Activated CD4-positive, alpha-beta T cell treated with anti-CD3 and anti-CD28 coated beads for 24 hours (primary cell): ENCODE measurements around the gene C12orf43.
"Not testable (repeated sequence)": the region's sequence is repeated elsewhere in the genome, so short reads cannot be mapped to it uniquely, and the experiment has no call there.

Experiments
- DNase-seq, 2 donors: peaks; one replicate each; pipeline ENCODE4 v3.0.0-alpha.2; 2020; ENCODE audit warnings: low read depth in 2 of 2

Gene C12orf43, protein sequence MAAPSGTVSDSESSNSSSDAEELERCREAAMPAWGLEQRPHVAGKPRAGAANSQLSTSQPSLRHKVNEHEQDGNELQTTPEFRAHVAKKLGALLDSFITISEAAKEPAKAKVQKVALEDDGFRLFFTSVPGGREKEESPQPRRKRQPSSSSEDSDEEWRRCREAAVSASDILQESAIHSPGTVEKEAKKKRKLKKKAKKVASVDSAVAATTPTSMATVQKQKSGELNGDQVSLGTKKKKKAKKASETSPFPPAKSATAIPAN

DNA sequence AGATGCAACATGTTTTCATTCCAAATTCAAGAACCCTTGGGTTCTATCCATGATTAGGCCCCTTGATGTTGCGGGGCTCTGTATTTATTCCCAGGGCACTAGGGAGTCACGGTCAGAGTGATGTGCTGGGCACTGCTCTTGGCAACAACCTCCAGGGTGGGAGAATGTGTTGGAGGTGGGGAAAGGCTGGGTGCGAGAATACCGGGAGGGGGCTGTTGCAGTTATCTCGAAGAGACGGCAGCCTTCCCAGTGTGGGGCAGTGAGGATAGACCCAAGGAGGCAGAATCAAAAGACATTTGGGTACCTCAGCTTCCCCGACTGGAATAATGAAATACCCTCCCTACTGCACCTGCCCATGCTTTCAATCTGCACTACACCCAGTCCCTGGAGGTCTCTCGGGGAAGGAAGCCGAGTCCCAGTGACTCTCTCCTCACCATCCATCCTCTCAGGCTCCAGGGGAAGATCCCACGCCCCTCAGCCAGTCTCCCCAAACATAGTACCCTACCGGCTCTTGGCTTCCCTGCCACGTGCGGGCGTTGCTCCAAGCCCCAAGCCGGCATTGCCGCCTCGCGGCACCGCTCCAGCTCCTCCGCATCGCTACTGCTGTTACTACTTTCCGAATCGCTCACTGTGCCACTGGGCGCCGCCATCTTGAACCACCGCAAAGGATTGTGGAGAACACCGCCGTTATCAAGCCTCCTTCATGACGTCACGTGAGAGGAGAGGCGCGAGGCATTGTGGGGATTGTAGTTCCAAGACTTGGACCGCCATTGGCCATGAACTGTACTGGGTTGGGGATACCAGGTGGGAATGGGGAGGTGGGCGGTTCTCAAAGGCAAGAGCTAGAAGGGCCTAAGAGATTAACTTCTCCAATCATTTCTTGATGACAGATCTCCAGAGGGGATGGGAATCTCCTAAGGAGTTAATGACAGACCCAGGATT, at the start of gene C12orf43:
TSS of gene C12orf43 (minus strand) at position 663 of the 942 bp plus-strand sequence. CDS start at position 650, 13 bp downstream.
- peak; percentile 87 to 88 for DNase-seq

DNA sequence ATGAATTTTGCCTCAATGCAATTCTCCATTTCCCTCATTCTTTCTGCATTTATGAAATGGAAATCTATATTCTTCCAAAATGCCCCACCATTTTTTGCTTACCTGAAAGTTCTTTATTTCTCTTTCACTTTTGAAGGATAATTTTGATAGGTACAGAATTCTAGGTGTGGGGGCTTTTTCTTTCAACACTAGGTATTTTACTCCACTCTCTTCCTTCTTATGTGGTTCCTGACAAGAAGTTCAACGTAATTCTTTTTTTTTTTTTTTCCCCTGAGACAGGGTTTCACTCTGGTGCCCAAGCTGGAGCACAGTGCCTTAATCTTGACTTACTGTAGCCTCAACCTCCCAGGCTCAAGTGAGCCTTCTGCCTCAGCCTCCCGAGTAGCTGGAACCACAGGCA, 49.1 kb upstream of the C12orf43 start:
- DNase-seq = no peak

DNA sequence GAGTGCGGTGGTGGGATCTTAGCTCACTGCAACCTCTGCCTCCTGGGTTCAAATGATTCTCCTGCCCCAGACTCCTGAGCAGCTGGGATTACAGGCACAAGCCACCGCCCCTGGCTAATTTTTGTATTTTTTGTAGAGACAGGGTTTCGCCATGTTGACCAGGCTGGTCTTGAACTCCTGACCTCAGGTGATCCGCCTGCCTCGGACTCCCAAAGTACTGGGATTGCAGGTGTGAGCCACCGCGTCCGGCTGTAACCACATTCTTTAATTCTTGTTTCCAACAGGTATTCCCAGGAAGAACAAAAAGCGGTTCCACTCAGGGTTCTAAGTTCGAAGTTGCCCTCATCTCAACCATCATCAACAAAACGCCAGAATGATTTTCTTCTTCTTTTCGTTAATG, 48.3 kb upstream of the C12orf43 start:
- not testable (repeated sequence) for DNase-seq

DNA sequence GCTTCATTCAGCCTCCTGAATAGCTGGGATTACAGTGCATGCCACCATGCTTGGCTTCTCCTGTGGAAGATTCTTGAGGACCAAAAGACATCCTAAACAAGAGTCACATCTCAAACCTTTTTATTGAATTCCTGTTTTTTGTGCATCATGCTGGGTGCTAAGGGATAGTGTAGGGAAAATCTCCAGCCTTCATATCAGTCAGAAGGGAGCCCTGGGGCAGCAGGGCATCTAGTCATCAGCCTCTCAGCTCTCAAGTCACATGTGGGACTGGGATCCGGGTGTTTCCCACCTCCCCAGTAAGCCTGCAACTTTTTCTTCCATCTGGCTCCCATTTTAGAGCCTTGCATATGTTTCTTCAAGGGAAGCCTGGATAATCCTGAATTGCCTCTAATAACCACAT, 47.8 kb upstream of the C12orf43 start:
- DNase-seq = no peak

DNA sequence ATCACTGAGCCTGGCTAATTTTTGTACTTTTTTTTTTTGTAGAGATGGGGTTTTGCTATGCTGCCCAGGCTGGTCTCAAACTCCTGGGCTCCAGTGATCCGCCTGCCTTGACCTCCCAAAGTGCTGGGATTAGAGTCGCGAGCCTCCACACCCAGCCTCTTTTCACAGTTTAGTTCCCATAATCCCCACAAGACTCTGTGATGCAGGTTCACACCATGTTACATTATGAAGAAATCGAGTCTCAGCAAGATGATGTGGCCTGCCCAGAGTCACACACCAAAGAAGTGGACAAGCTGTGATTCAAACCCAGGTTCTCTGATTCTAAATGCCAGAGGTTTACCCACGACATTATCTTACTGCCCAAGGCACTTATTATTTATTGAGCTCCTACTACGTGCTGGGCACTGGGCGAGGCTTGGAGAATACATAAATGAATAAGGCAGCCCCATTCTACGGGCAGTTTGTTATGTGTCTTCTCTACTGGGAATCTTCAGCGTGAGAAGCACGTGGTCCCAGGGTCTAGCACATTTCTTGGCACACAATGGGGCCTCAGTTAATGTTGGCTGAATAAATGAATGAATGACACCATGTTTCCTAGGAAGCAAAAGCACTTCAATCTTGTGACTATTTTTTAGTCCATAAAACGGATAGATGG, 46.2 kb upstream of the C12orf43 start:
- no peak for DNase-seq

DNA sequence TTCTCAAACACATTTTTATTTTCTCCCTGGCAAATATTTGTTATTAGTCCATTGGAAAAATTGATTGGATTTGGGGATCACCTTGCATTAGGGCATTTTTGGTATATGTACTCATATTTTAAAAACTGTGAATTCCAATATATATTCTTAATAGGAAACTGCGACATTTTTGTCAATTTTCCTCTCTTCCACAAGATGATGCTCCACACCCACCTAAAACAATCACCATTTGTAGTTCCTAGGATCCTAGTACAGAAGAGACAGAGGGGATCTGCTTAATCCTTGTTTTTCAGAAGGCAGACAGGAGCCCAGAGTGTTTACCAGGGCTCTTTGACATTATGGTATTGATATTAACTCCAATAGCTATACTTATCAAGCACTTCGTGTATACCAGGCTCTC, 45.5 kb upstream of the C12orf43 start:
- DNase-seq = no peak

DNA sequence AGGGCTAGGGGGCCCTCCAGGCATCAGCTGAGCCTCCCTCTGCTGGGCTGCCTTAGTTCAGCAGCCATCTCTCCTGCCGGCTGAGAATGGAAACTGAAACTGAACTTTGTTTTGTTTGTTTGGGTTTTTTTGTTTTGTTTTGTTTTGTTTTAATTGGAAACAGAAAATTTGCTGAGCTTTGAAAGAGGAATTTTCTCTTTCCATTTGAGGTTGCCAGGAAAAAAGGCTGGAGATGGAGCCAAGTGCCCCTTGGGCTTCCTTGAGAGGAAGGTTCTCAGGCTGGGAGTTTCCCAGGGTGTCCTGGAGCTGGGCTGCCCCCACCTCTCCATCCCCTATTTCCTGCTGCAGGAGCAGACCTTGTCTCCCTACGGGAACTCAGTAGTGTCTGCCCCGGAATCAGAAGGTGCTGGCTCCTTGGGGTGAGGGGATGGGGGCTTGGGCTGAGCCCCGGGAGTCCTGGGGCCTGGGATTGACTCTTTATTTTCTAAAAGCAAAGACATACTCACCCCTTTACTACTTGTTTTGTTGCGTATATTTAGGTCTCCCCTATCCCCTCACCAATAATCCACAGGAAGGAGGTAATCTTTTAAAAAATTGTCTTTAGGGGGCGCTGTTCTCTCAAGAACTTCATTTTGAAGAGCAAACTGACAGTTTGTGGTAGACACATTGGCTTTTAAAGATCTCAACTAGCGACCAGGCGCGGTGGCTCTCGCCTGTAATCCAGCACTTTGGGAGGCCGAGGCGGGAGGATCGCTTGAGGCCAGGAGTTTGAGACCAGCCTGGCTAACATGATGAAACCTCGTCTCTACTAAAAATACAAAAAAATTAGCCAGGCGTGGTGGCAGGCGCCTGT, 44.1 kb upstream of the C12orf43 start:
- no peak for DNase-seq

DNA sequence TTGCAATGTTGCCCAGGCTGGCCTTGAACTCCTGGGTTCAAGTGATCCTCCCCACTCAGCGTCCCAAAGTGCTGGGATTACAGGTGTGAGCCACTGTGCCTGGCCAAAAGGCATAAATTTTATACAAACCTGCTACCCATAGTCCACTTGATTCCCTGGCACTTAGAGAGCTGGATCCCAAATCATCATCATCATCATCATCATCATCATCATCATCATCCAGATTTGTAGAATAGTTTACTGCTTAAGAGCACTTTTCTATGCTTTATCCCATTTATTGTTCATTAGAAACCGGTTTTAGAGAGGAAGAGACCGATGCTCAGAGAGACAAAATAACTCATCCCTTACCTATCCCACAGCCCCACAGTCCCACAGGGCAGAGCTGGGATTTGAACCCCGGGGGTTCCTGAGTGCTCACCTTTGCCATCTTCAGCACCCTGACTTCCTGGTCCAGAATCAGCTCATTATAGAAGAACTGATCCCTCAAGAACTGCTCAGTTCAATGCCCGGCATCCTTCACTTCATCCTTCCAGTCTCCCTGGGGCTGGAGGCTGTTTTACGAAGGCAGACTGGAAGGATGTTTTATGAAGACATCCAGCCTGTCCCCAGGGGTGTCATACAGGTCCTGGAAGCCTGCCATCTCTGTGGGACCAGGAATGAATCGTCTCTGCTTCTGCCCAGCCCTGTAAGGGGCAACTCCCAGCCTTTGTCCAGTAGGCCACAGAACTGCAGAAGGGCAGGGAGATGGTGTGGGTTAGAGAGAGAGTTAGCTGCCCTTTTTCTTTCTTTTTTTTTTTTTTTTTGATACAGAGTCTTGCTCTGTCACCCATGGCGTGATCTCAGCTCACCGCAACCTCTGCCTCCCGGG, 43.0 kb upstream of the C12orf43 start:
- no peak for DNase-seq

DNA sequence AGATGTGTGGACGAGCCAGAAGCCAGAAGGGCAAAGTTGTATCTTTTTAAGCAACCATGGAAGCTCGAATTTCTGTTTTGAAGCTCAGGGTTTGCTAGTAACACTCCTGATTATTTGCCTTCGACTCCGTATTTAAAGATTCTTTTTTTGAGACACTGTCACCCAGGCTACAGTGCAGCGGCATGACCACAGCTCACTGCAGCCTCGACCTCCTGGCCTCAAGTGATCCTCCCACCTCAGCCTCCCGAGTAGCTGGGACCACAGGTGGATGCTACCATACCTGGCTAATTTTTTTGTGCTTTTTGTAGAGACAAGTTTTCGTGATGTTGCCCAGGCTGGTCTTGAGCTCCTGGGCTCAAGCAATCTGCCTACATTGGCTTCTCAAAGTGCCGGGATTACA, 41.5 kb upstream of the C12orf43 start:
- DNase-seq = no peak

DNA sequence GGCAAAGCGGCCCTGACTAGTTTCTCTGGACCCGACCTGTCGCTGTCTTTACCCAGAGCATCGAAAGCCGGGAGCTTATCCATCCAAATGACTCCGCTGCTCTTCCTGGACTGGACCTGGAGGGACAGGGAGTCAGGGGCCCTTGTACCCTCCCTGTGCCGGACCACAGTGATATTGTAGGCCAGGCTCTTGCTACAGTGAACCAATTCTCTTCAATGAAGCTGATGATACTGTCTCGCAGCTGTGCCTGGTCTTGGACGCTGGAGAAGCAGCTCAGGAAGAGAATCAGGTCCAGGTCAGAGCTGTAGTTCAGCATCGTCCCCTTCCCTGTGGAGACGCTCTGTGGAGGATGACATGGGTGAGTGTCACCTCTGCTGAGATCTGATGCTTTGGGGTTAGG, 37.4 kb upstream of the C12orf43 start:
- no peak for DNase-seq

DNA sequence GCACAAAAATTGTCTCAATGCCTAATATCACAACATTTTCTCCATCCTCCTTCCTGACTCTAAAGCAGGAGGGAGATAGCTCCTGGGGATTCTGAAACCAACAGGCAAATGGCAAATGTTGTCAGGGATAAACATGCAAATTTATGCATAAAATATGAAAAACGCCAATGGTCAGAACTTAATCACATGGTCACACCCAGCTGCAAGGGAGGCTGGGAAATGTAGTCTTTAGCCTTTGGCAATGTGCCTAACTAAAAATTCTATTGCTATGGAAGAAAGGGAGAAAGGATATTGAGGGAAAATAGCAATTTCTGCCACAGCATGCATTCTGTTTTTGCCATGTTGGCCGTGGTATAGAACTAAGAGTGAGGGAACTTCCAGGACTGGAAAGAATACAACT, 34.4 kb upstream of the C12orf43 start:
- no peak for DNase-seq

DNA sequence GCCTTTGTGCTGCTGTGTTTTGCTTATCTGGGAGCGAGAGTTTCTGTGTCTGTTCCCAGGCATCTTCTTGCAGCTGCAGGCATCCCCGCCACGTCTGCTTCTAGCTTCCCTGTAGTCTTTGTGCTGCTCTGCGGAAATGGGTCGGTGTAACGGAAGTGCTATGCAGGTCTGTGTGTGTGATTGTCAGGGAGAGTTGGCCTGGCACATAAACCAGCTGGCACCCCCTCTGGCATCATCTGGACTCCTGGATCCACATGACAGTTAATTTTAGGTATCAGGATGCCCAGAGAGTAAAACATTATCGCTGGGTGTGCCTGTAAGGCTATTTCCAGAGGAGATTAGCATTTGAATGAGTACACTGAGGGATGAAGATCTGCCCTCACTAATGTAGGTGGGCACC, 32.2 kb upstream of the C12orf43 start:
- DNase-seq = no peak

DNA sequence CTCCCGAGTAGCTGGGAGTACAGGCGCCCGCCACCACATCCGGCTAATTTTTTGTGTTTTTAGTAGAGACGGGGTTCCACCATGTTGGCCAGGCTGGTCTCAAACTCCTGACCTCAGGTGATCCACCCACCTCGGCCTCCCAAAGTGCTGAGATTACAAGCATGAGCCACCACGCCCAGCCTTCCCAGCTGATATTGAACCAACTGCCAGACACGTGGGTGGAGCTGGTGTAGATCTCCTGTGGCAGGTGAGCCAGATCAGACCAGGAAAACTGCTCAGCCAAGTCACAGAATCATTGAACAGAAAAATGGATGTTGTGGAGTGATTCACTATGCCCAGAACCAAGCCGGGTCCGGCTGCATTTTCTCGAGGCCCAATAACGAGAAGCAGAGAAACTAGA, 31.1 kb upstream of the C12orf43 start:
- not testable (repeated sequence) for DNase-seq

DNA sequence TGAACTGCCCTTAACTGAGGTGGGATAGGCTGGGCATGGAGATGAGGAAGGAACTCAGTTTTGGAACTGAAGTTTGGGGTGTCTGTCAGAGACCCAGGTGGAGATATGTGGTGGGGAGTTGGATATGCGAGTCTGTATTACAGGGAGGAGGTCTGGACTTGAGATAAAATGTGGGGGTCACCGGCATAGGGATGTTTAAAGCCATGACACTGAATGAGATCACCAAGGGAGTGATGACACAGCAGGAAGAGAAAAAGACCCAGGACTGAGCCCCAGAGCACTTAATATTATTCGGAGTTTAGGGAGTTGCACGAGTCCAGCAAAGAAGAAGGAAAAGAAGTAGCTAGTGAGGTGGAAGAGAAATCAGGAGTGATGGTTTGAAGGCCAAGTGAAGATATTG, 26.8 kb upstream of the C12orf43 start:
- no peak for DNase-seq

DNA sequence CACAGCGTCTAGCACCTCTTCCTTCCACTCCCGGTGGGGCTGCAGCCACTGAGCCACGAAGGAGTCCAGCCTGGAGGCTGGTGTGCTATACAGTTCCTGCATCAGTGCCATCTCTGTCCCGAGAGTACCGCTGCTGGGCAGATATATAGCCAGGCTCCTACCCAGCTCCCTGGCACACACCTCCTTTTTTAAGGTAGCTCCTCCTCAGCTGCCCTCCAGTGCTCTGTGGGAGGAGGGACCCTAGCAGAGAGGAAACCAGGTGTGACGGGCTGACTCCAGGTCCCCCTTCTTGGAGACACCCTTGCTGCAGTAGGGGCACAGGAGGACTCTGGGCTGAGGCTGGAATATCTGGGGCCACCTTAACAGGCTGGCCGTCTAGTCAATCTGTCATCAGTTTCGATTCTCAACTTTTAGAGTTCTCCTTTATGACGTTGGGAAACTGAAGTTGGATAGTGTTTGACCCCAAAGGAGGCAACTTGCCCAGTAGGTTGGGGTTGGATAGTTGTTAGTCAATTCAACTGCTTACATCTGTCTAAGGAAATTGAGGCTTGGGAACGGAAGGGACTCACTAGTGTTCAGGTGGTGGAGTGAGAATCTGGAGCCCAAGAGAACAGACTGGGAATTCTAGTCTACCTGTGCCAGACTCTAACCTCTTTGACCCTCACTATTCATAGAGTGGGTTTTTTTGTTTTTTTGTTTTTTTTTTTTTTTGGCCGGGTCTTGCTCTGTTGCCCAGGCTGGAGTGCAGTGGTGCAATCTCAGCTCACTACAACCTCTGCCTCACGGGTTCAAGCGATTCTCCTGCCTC, 22.8 kb upstream of the C12orf43 start, which contains the start of gene OASL:
TSS of gene OASL (minus strand) at position 386 of the 808 bp plus-strand sequence. CDS start at position 111, 275 bp downstream.
- DNase-seq = no peak

DNA sequence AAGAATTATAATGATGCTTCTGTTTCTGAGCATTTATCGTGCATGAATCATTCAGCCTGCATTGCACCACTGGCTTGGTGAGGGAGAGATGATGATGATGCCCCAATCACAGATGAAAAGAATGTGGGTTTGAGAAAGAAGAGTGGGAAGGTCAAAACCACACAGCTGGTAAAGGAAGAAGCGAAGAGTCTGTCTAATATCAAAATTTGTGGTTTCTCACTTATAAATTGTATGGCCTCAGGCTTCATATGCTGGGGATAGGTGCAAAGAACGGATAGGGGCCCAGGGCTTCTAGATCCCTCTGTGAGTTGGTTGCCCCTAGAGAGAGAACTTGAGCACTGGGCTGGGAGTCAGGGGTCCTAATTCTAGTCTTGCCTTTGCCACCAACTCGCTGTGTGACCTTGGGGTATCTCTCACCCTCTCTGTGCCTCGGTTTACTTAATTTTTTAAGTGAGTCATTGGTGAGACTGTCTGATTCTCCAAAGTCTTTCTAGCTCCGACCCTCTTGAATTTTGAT, 20.6 kb upstream of the C12orf43 start:
- DNase-seq = no peak

DNA sequence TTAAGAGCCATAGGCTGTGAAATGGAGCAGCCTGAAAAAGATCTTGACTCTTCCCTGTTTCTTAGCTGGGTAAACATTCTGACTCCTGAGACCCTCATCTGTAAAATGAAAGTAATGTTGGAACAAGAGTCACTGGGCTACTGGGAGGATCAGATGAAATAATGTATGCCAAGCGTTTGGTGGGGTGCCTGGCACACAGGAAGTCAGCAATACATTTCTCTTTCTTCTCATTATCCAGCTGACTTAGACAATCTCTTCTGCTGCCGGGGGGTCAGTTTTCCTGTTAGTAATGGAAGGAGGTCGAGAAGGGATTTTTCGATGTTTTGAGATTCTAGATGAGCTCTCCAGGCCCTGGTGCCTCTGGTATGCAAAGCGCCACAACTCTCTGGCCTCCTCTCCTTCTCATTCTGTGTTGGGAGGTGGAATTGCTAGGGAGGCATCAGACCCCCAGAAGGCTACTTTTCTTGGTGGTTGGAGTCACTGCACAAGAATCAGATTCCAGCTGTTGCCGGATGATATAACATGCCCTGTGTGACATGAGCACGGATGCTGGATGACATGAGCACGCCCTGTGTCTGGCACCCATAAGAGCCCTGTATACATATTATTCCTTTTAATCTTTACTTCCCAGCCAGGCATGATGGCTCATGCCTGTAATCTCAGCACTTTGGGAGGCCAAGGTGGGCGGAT, 18.5 kb upstream of the C12orf43 start:
- no peak for DNase-seq

DNA sequence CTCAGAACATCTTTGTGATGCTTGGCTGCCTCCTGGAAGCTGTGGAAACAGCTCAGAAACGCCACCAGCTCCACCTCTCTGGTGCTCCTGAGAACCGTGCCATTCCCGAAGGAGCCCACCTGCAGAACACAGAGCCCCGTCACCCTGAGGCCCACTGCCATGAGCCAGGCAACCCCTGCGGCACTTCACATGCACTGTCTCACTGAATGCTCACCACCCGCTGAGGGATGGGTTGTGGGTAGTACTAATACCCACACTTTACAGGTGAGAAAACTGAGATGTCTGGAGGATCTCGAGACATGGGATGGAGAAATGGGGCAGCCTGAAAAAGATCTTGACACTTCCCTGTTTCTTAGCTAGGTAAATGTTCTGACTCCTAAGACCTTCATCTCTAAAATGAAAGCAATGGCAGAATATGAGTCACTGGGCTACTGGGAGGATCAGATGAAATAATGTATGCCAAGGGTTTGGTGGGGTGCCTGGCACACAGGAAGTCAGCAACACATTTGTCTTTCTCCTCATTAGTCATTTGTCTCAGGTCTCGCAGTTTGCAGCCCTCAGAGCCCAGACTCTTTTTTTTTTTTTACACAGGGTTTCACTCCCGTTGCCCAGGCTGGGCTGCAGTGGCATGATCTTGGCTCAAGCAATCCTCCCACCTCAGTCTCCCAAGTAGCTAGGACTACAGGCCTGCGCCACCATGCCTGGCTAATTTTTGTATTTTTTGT, 17.5 kb upstream of the C12orf43 start:
- DNase-seq = peak; percentile 32 to 33
